Body of pancreas (tissue), 4 donors: ENCODE measurements around the gene RGS16. TPM values are rescaled to one million over a fixed set of nuclear protein-coding genes. Genes with fewer than 3 reads are reported as not detected.
A peak's percentile ranks its signal among the peaks of the same experiment; 100 is the strongest.

ENCODE experiments used
- ATAC-seq: fragments of 150-250 bp; one replicate; pipeline ENCODE4 v1.9.1; 2016
- DNase-seq, 4 donors: peaks; one replicate each; pipeline ENCODE4 v3.0.0-alpha.2; 2019
- H3K27ac ChIP-seq, 4 donors: fragments of 200-600 bp; sonication (generic); 1 replicate in 3 of 4; 2 replicates in 1 of 4; pipeline versions ENCODE4 v1.5.1 to v1.6.1; 2016 to 2019; ENCODE audit warnings: mild to moderate bottlenecking in 1 of 4, mixed read lengths in 1 of 4, moderate library complexity in 1 of 4
- H3K27me3 ChIP-seq, 2 donors: fragments of 200-600 bp; sonication (generic); one replicate each; pipeline ENCODE4 v1.6.0; 2016; ENCODE audit warnings: mild to moderate bottlenecking in 1 of 2
- H3K36me3 ChIP-seq, 2 donors: fragments of 200-600 bp; sonication (generic); replicated peaks in 1 of 2; 2 replicates each; pipeline ENCODE4 v1.5.1; 2016; ENCODE audit warnings: low read depth in 2 of 2; ENCODE audit not compliant: insufficient read depth in 1 of 2
- H3K4me1 ChIP-seq: fragments of 200-600 bp; sonication (generic); one replicate; pipeline ENCODE4 v1.6.0; 2016
- H3K4me3 ChIP-seq, 2 donors: fragments of 200-600 bp; sonication (generic); 1 replicate in 1 of 2; 2 replicates in 1 of 2; pipeline ENCODE4 v1.5.1; 2016 to 2019
- H3K9me3 ChIP-seq, 3 donors: fragments of 200-600 bp; sonication (generic); 1 replicate in 2 of 3; 2 replicates in 1 of 3; pipeline ENCODE4 v1.5.1; 2016
- CTCF ChIP-seq, 7 experiments: fragments of 450-650 bp in 4 of 7; fragments of 200-600 bp in 3 of 7; sonication (generic) in 3 of 7; IDR thresholded peaks; one replicate each; pipeline ENCODE4 v1.5.1; 2016 to 2019; ENCODE audit warnings: antibody characterized with exemption in 7 of 7
- POLR2A ChIP-seq, 3 donors: fragments of 450-650 bp; IDR thresholded peaks; one replicate each; pipeline ENCODE4 v1.6.1; 2016; ENCODE audit warnings: antibody characterized with exemption in 3 of 3, mild to moderate bottlenecking in 2 of 3
- WGBS, 2 donors: methylation state at CpG; one replicate each; pipeline ENCODE4 v1.1.5; 2017; 5-methylcytosine and 5-hydroxymethylcytosine counted together
- intact Hi-C: fragments of 100-400 bp; cut with DNase I; formaldehyde crosslinking; loops from one replicate; pipeline ENCODE4 v1.15.1; 2023
- total RNA-seq, 2 donors: library from RNA; depleted of rRNA; stranded (reverse); fragments of >200 nt; gene quantifications; one replicate each; pipeline ENCODE4 v1.1.0, GENCODE V29; 2016

Gene RGS16
- total RNA-seq, 2 donors from 2014 or later = 2.6 to 3.9 TPM

GRCh38 chr1:182614796-182615454 lies 10.7 kb upstream of the RGS16 start:
- H3K36me3 ChIP-seq = no peaks in the 10 kb centered on the region
- TF ChIP-seq POLR2A (IDR thresholded peaks at IDR 0.05) (peak; percentile 5 to 45 (median 23)), CTCF (IDR thresholded peaks at IDR 0.05) (no peak)
- 11 to 24% methylated on average over 23 to 54 of the region's 56 CpGs for WGBS, 2 donors
- no peaks in the 10 kb centered on the region for H3K27me3 ChIP-seq
- H3K9me3 ChIP-seq = no peaks in the 10 kb centered on the region
- intact Hi-C loops = no loop called here
- H3K27ac ChIP-seq = peak overlapping the region; percentile 4 to 76 (median 48)
- no peak overlapping the region for H3K4me3 ChIP-seq
- peak; percentile 46 to 72 (median 64) for DNase-seq
- H3K4me1 ChIP-seq = peaks cover 13% of the 10 kb centered on the region
- ATAC-seq = peak; percentile 65

- Histone ChIP-seq H3K4me3 (no peak overlapping the region), H3K36me3 (no peaks in the 10 kb centered on the region), H3K4me1 (peaks cover 9% of the 10 kb centered on the region), H3K9me3 (no peaks in the 10 kb centered on the region), H3K27me3 (no peaks in the 10 kb centered on the region), H3K27ac (no peak overlapping the region)
- no peak for ATAC-seq
- intact Hi-C loops = no loop called here
- DNase-seq = peak in 2 of 4 donors; percentile 36 to 41
- WGBS, 2 donors = 66 to 78% methylated on average over 8 of the region's 8 CpGs
- TF ChIP-seq CTCF (IDR thresholded peaks at IDR 0.05) = no peak
- no peak for TF ChIP-seq POLR2A (IDR thresholded peaks at IDR 0.05)
Observed at GRCh38 chr1:182611787-182612186, 7.6 kb upstream of the RGS16 start.

GRCh38 chr1:182611326-182611725 lies 7.1 kb upstream of the RGS16 start:
- intact Hi-C loops = no loop called here

GRCh38 chr1:182610606-182611194 lies 6.5 kb upstream of the RGS16 start:
- no peak for DNase-seq

More at GRCh38 chr1:182611326-182611725, 7.1 kb upstream of the RGS16 start:
- TF ChIP-seq CTCF (IDR thresholded peaks at IDR 0.05) (no peak), POLR2A (IDR thresholded peaks at IDR 0.05) (no peak)
- no peak for ATAC-seq
- Histone ChIP-seq H3K9me3 (no peaks in the 10 kb centered on the region), H3K4me3 (no peak overlapping the region), H3K27me3 (no peaks in the 10 kb centered on the region), H3K4me1 (peaks cover 4% of the 10 kb centered on the region), H3K27ac (no peak overlapping the region), H3K36me3 (no peaks in the 10 kb centered on the region)
- WGBS, 2 donors = 40 to 63% methylated on average over 1 of the region's 1 CpG
- DNase-seq = no peak

More at GRCh38 chr1:182610606-182611194, 6.5 kb upstream of the RGS16 start:
- TF ChIP-seq CTCF (IDR thresholded peaks at IDR 0.05) (no peak), POLR2A (IDR thresholded peaks at IDR 0.05) (no peak)
- 73 to 82% methylated on average over 6 of the region's 6 CpGs for WGBS, 2 donors
- Histone ChIP-seq H3K4me3 (no peak overlapping the region), H3K27ac (no peak overlapping the region), H3K9me3 (no peaks in the 10 kb centered on the region), H3K27me3 (no peaks in the 10 kb centered on the region), H3K36me3 (no peaks in the 10 kb centered on the region), H3K4me1 (no peaks in the 10 kb centered on the region)
- no peak for ATAC-seq
- intact Hi-C loops = no loop called here
